GM21717 (cell line): ENCODE results near the gene NDUFB10.
"Not testable (repeated sequence)": the region's sequence is repeated elsewhere in the genome, so short reads cannot be mapped to it uniquely, and the experiment has no call there.

Source experiments
- ATAC-seq: cut with Tn5 transposase; IDR thresholded peaks from one replicate; pipeline ENCODE4 v1.9.1; 2021; ENCODE audit warnings: mild to moderate bottlenecking, moderate library complexity; ENCODE audit not compliant: unreplicated experiment

Gene NDUFB10

DNA sequence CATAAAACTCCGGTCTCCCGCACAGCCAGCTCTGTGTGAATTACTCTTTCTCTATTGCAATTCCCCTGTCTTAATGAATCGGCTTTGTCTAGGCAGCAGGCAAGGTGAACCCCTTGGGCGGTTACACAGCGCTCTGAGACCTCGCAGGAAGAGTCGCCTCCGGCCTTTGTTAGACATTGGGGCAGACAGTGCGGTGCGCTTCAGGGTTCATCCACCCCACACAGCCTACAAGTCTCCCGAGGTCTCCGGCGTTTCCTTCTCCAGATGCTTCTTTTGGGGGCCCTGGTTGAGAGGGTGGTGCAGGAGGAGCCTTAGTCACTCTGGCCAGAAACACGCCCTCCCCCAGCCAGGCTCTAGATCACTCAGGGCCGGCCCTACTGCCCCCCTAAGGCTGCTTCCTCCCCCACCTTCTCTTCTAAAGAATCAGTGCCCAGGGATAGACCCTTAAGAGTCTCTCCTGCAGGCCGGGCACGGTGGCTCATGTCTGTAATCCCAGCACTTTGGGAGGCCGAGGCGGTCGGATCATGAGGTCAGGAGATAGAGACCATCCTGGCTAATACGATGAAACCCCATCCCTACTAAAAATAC is 14.6 kb upstream of the NDUFB10 start:
- no peak for ATAC-seq

- ATAC-seq = no peak
Observed at GRCh38 chr16:1945559-1946391, 13.6 kb upstream of the NDUFB10 start.

DNA sequence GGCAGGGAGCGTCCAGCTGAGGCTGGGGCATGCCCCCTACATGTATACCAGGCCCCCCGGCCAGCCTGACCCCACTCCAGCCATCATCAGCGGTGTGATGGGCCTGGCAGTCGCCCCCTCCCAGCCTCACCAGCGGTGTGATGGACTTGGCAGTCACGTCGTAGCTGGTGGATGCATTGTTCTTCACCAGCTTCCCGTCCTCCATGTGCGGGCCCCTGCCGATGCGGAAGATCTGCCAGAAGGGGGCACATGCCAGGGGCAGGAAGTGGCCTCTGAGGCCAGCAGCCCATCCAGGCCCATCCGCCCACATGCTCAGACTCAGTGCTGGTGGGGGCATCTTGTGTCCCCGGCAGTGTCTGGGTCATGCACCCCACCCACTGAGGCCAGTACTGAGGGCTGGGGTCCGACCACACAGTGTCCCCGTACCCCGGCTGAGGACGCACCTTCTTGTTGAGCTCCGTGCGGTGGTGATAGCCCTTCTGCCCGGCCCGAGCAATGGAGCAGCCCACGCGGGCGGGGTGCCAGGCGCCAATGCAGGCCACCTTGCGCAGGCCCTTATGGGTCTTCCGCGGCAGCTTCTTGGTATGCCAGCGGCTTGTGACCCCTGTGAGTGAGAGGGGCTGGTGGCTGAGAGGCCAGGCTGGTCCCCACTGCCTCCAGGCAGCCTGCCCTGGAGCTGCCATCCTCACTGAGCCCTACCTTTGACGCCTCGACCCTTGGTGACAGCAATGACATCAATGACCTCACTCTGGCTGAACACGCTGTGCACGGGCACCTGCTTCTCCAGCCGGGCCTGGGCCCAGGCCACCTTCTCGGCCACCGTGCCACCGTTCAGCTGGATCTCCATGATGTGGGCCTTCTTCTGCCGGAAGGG is 12.6 kb upstream of the NDUFB10 start:
- ATAC-seq = no peak

DNA sequence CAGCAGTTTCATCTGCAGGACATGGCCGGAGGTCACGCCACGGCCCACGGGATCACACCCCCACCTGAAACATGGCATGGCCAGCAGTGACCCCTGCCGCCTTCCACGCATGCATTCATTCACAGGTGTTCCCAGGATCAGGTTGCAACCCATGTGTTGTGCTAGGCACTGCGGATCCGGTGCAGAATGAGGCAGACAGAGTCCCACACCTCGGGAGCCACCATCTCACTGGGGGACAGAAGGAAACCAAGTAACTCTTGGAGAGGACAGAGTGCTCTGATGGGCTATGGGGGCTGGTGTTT is 12.0 kb upstream of the NDUFB10 start:
- no peak for ATAC-seq

DNA sequence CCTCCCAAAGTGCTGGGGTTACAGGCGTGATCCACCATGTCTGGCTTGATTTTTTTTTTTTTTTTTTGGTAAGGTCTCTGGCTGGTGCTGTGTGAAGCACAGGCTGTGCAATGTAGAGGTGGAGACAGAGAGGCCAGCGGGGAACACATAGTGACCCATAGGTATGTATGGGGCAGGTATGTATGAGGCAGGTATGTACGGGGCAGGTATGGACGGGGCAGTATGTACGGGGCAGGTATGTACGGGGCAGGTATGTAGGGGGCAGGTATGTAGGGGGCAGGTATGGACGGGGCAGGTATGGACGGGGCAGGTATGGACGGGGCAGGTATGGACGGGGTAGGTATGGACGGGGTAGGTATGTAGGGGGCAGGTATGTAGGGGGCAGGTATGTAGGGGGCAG is 9.8 kb upstream of the NDUFB10 start:
- no peak for ATAC-seq

DNA sequence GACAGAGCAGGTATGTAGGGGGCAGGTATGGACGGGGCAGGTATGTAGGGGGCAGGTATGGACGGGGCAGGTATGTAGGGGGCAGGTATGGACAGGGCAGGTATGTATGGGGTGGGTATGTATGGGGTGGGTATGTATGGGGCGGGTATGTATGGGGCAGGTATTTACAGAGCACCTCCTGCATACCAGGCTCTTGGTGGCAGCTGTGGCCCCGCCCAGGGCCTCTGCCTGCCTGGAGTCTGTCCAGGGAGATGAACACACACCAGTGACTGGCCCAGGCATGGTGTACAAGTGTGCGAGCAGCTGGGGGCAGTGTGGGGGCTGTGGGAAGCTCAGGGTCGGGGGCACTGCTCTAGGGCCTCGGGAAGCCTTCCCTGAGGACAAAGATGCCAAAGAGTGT is 9.3 kb upstream of the NDUFB10 start:
- no peak for ATAC-seq

DNA sequence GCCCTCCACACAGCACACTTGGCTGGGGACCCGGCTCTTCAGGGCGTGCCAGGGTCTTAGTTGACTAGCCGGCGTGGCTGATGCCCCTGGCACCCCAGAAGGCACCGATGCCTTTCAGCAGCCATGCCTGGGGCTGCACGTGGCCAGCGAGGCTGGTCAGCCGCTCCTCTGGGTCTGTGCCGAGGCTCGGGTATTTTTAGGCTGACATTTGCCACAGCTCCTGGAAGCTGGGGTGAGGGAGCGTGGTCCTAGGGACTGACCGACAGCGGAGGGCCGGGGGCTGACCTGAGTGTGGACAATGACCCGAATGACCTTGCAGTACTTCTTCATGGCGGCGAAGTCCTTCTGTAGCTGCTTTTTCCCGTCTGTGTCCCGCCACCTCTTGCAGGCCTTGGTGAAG is 8.8 kb upstream of the NDUFB10 start:
- no peak for ATAC-seq

DNA sequence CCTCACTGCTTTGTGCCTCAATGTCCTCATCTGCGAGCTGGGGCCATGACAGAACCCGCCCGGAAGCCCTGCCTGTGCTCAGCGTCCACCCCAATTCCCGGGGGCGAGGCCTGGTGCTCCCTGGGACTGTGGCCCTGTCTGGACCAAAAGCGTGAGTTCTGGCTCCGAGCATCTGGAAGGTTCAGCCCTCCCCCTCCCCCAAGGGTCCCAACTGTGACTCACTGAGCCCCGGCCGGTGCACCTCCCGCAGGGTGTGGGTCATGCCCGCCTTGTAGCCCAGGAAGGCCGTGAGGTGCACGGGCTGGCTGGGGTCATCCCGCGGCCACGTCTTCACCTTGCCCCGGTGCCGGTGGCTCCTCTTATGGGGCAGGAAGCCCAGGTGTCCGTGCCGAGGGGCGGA is 5.6 kb upstream of the NDUFB10 start:
- ATAC-seq = no peak

DNA sequence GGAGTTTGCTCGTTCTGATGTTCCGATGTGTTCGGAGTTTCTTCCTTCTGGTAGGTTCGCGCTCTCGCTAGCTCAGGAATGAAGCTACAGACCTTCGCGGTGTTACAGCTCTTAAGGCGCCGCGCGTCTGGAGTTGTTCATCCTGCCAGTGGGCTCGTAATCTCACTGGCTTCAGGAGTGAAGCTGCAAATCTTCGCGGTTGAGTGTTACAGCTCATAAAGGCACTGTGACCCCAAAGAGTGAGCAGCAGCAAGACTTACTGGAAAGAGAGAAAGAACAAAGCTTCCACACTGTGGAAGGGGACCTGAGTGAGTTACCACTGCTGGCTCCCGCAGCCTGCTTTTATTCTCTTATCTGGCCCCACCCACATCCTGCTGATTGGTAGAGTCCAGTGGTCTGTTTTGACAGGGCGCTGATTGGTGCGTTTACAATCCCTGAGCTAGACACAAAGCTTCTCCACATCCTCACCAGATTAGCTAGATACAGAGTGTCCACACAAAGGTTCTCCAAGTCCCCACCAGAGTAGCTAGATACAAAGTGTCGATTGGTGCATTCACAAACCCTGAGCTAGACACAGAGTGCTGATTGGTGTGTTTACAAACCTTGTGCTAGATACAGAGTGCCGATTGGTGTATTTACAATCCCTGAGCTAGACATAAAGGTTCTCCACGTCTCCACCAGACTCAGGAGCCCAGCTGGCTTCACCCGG is 1.8 kb upstream of the NDUFB10 start:
- ATAC-seq = not testable (repeated sequence)

- ATAC-seq = not testable (repeated sequence)
Observed at GRCh38 chr16:1958143-1958491, 1.2 kb upstream of the NDUFB10 start.

GRCh38 chr16:1958715-1959268 is 546 bp upstream of the NDUFB10 start:
- ATAC-seq = no peak

GRCh38 chr16:1960665-1961630 is 1.6 kb downstream of the NDUFB10 start:
- ATAC-seq = no peak

- ATAC-seq = no peak
Observed at GRCh38 chr16:1961651-1962067, 2.3 kb downstream of the NDUFB10 start.

DNA sequence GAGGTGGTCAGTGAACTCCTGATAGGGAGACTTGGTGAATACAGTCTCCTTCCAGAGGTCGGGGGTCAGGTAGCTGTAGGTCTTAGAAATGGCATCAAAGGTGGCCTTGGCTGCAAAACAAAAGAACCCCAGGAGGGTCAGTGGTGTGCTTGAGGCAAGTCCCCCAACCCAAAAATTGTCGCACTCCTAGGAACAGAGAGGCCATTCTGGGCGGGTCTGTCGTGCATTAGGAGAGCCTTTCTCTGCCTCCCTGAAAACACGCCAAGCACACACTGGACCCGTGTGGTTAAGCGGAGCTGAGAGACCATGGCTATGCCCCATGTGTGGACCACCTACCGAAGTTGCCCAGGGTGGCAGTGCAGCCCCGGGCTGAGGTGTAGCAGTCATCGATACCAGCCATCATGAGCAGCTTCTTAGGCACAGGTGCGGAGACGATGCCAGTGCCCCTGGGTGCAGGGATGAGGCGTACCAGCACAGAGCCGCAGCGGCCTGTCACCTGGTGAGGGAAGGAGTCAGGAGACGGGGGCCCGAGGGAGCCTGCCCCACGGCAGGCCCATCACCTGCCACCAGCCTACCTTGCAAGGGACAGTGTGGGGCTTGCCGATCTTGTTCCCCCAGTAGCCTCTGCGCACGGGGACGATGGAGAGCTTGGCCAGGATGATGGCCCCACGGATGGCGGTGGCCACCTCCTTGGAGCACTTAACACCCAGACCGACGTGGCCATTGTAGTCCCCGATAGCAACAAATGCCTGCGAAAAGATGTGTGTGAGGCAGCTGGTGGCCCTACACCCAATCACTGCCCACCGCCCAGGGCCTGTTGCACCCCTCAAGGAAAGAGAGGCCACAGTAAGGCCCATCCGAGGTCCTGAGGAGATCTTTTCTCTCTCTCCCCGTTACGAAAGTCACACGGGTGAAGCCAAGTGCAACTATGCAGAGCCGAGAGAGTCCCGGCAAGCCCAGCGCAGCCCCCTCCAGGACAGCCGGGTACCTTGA is 3.1 kb downstream of the NDUFB10 start:
- ATAC-seq = not testable (repeated sequence)

GRCh38 chr16:1963806-1964505 is 4.6 kb downstream of the NDUFB10 start:
- peak; percentile 5 for ATAC-seq

- ATAC-seq = peak; percentile 73
Observed at GRCh38 chr16:1964506-1965395, 5.4 kb downstream of the NDUFB10 start, which contains the start of gene RPS2. Gene RPS2, minus strand, starts transcription at chr16:1964826. Its CDS starts 201 bp downstream, at chr16:1964625.
